Ecto neural progenitor cell (in vitro differentiated cells): ENCODE data around the gene ABRAXAS1.
A peak's percentile ranks its signal among the peaks of the same experiment; 100 is the strongest.
"Not testable (repeated sequence)": the region's sequence is repeated elsewhere in the genome, so short reads cannot be mapped to it uniquely, and the experiment has no call there.

Experiments
- DNase-seq: peaks from one replicate; pipeline ENCODE4 v3.0.0-alpha.2; 2018; ENCODE audit warnings: low spot score

Gene ABRAXAS1

GRCh38 chr4:83484500-83485461 is at the start of gene ABRAXAS1:
Gene ABRAXAS1 (minus strand): TSS chr4:83485100. CDS start chr4:83485072, 28 bp downstream.
- DNase-seq, result peak; percentile 96

- no peak for DNase-seq
Observed at GRCh38 chr4:83527671-83528070, 42.8 kb upstream of the ABRAXAS1 start.

- no peak for DNase-seq
Observed at GRCh38 chr4:83522239-83522638, 37.3 kb upstream of the ABRAXAS1 start.

- DNase-seq, result no peak
Observed at GRCh38 chr4:83516042-83516772, 31.3 kb upstream of the ABRAXAS1 start.

GRCh38 chr4:83510442-83510841 is 25.5 kb upstream of the ABRAXAS1 start:
- DNase-seq, result no peak

GRCh38 chr4:83509156-83509585 is 24.3 kb upstream of the ABRAXAS1 start:
- peak; percentile 50 for DNase-seq

- no peak for DNase-seq
Observed at GRCh38 chr4:83504996-83505395, 20.1 kb upstream of the ABRAXAS1 start.

GRCh38 chr4:83504503-83504902 is 19.6 kb upstream of the ABRAXAS1 start:
- DNase-seq, result no peak

GRCh38 chr4:83503974-83504373 is 19.1 kb upstream of the ABRAXAS1 start:
- no peak for DNase-seq

- DNase-seq, result not testable (repeated sequence)
Observed at GRCh38 chr4:83501671-83502070, 16.8 kb upstream of the ABRAXAS1 start.

- DNase-seq, result no peak
Observed at GRCh38 chr4:83498187-83498586, 13.3 kb upstream of the ABRAXAS1 start.

GRCh38 chr4:83496085-83496917 is 11.4 kb upstream of the ABRAXAS1 start:
- not testable (repeated sequence) for DNase-seq

- peak; percentile 4 for DNase-seq
Observed at GRCh38 chr4:83490876-83491450, 6.1 kb upstream of the ABRAXAS1 start.

- peak; percentile 29 for DNase-seq
Observed at GRCh38 chr4:83489711-83490326, 4.9 kb upstream of the ABRAXAS1 start.

GRCh38 chr4:83486457-83487129 is 1.7 kb upstream of the ABRAXAS1 start:
- no peak for DNase-seq

GRCh38 chr4:83473966-83474365 is 10.9 kb downstream of the ABRAXAS1 start:
- DNase-seq, result no peak

GRCh38 chr4:83473423-83473822 is 11.5 kb downstream of the ABRAXAS1 start:
- DNase-seq, result no peak

GRCh38 chr4:83456184-83456501 is 28.8 kb downstream of the ABRAXAS1 start:
- DNase-seq, result no peak

GRCh38 chr4:83455281-83456183 is 29.4 kb downstream of the ABRAXAS1 start, which contains the start of the genes HELQ and MRPS18C:
Gene HELQ (minus strand): TSS chr4:83455823. CDS start chr4:83455693, 130 bp downstream.
Gene MRPS18C (plus strand): TSS chr4:83456058. CDS start chr4:83456078, 20 bp downstream.
- DNase-seq, result peak; percentile 94
